Lower leg skin (tissue), 3 donors: ENCODE measurements around the gene CAP2.

Experiments used
- CTCF ChIP-seq, 3 donors: fragments of 450-650 bp; IDR thresholded peaks; one replicate each; pipeline ENCODE4 v1.5.1; 2016; ENCODE audit warnings: antibody characterized with exemption in 3 of 3, mild to moderate bottlenecking in 3 of 3, moderate library complexity in 2 of 3
- POLR2A ChIP-seq, 2 donors: fragments of 450-650 bp; IDR thresholded peaks; one replicate each; pipeline ENCODE4 v1.6.1; 2016 to 2017; ENCODE audit warnings: antibody characterized with exemption in 2 of 2, mild to moderate bottlenecking in 1 of 2, moderate library complexity in 1 of 2

DNA sequence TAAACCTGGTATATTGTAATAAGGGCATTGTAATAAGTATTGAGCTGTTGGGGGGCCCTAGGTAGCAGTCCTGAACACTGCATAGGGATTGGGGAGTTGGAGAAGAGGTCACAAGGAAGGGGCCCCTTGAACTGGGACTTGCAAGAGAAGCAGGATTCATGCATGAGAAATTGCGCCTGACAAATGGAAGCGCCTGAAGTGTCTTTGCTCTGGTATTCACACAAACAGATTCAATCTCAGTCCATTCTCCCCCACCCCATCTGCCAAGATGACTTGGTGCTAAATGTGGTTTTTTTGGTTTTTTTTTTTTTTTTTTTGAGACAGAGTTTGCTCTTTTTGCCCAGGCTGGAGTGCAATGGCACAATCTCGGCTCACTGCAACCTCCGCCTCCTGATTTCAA, 87.1 kb downstream of the CAP2 start:
- no peak for TF ChIP-seq CTCF (IDR thresholded peaks at IDR 0.05)
- TF ChIP-seq POLR2A (IDR thresholded peaks at IDR 0.05), result no peak
